Stimulated activated CD4-positive, alpha-beta T cell treated with anti-CD3 and anti-CD28 coated beads, Interleukin-4, amount 100 ng/mL, for 4 hours (primary cell): ENCODE measurements around the gene ZFYVE1.
"Not testable (repeated sequence)": the region's sequence is repeated elsewhere in the genome, so short reads cannot be mapped to it uniquely, and the experiment has no call there.

Source experiments
- DNase-seq, 2 experiments: peaks; one replicate each; pipeline ENCODE4 v3.0.0-alpha.2; 2020

ZFYVE1 gene

DNA sequence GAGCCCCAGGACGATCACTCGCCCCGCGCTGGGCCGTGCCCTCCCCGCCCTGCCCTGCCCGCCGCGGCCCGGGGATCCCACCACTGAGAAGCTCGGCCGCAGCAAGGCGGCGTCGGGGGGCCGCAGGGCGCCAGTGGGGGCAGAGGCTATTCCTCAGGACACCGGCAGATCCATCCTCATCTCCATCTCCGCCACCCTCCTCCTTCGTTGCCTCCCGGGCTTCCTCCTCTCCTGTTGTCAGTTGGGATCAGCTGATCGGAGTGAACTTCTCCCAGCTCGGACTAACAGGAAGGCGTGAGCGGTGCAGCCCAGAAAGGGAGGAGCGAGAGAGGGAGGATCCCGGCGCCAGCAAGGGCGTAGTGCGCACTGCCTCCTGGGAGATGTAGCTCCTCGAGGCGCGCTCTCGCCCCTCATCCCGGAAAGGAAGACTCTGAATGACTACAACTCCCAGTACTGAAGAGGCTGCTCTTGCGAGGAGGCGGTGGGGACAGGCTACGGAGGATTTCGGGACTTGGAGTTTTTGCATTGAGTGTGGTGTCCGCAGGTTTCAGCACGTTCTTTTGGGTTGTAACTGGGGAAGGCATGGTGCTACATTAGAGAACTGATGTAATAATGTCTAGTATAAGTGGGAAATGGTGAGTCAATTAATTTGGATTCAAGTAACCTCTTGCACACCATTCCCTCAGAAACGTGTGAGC, at the start of gene ZFYVE1:
Gene ZFYVE1, minus strand, starts transcription at position 262 of the 698 bp plus-strand sequence. CDS start 2,598 bp downstream, outside the sequence.
- DNase-seq, result peak; percentile 83 to 92

DNA sequence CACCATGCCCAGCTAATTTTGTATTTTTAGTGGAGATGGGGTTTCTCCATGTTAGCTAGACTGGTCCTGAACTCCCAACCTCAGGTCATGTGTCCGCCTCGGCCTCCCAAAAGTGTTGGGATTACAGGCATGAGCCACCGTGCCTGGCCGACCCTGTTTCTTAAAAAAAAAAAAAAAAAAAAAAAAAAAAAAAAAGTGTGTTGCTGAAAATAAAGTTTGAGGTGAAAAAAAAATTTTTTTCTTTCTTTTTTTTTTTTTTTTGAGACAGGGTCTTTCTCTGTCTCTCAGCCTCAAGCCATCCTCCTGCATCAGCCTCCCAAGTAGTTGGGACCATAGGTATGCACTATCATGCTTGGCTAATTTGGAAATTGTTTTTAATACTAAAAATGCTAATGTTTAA, 42.7 kb upstream of the ZFYVE1 start:
- no peak for DNase-seq

DNA sequence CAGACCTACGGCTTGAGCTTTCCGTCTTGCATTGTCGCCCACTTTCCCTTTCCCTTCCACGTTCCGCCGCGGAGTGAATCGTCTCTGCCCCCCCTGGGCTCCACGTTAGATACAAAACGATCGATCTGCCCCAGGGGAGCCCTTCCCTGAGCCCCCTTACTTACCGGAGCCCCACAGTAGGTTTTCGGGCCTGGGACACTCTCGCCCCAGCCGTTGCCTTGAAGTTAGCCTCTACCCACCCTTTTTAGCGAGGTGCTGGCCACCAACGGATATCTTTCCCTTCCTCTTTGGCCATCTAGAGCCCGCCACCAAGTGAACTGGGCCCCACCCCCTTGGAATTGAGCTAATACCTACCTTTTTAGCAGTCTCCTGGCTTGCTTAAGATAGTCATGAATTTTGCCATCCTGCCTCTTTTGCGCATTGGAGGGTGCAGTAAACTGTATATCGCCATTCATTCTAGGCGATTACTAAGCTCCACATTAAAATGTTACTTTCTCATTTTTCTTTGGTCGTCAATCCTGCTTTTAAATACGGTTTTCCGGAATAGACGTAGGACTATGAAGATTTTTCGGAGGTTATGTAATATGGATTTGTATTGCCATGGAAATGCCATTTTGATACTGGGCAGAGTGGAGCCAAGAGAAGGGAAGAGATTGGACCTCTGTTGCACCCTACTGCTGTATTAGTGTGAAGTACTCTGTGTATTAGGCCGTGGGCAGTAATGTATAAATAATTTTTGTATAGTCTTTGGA, 32.2 kb upstream of the ZFYVE1 start:
- no peak for DNase-seq

DNA sequence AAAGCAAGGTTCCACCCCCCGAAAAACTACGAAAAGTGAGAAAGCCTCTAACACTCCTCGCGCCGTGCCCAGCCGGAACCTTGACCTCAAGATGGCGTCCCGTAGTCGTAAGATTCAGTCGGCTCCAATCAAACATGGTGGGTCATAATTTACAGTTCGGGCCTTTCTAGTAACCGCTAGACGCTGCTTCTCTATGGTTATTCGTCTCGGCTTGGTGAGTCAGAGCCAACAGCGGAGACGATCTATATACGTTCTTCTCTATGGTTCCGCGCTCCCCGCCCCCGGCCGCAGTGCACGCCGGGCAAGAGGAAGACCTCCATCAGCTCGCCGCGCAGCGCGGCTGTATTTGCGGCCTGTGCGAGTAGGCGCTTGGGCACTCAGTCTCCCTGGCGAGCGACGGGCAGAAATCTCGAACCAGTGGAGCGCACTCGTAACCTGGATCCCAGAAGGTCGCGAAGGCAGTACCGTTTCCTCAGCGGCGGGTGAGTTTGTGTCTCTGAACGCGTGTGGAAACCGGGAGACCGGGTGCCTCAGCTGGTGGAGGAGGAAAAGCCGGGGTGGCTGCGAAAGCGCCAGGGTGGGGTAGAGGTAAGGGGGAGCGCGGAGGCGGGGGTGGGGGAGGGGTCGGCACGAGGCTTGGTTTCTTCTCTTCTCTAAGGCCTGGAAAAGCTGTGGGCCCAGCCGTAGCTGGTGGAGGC, 31.5 kb upstream of the ZFYVE1 start, which contains the start of gene RBM25:
Gene RBM25, plus strand, starts transcription at position 311 of the 698 bp plus-strand sequence. CDS start 13,108 bp downstream, outside the sequence.
- peak; percentile 90 to 96 for DNase-seq

- no peak for DNase-seq
These were observed 31.0 kb upstream of the ZFYVE1 start for GRCh38 chr14:73057944-73058223.

GRCh38 chr14:73055251-73055650, 28.3 kb upstream of the ZFYVE1 start:
- DNase-seq, result no peak

- no peak for DNase-seq
These were observed 22.5 kb upstream of the ZFYVE1 start for GRCh38 chr14:73049428-73049827.

GRCh38 chr14:73047808-73048207, 20.9 kb upstream of the ZFYVE1 start:
- no peak for DNase-seq

DNA sequence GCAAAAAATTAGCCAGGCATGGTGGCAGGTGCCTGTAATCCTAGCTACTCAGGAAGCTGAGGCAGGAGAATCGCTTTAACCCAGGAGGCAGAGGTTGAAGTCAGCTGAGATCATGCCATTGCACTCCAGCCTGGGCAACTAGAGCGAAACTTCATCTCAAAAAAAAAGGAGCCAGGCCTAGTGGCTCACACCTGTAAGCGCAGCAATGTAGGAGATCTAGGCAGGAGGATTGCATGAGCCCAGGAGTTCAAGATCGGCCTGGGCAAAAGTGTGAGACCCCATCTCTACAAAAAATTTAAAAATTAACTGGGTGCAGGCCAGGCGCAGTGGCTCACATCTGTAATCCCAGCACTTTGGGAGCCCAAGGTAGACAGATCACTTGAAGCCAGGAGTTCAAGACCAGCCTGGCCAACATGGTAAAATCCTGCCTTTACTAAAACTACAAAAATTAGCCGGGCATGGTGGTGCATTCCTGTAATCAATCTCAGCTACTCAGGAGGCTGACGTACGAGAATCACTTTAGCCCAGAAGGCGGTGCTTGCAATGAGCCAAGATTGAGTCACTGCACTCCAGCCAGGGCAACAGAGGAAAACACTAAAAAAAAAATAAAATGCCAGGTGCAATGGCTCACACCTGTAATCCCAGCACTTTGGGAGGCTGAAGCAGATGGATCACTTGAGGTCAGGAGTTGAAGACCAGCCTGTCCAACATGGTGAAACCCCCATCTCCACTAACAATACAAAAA, 10.0 kb upstream of the ZFYVE1 start:
- not testable (repeated sequence) for DNase-seq

- no peak for DNase-seq
These were observed 1.1 kb upstream of the ZFYVE1 start for GRCh38 chr14:73027984-73028383.

GRCh38 chr14:73027546-73027945, 640 bp upstream of the ZFYVE1 start:
- DNase-seq, result no peak

- no peak for DNase-seq
These were observed 562 bp downstream of the ZFYVE1 start for GRCh38 chr14:73026243-73026844.

GRCh38 chr14:73025544-73025943, 1.4 kb downstream of the ZFYVE1 start:
- DNase-seq, result no peak

GRCh38 chr14:73022051-73022450, 4.9 kb downstream of the ZFYVE1 start:
- no peak for DNase-seq

DNA sequence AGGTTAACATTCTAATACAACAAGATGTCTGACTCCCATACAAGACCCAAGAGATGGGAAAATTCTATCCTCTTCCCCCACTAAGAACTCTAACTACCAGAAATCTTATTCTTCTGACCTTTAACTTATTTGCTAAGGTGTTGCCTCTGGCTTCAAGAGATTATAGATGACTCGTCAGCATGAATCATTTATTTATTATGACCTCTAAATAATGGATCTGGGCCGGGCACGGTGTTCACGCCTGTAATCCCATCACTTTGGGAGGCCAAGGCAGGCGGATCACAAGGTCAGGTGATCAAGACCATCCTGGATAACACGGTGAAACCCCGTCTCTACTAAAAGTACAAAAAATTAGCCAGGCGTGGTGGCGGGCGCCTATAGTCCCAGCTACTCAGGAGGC, 10.9 kb downstream of the ZFYVE1 start:
- DNase-seq, result not testable (repeated sequence)

- DNase-seq, result not testable (repeated sequence)
These were observed 11.4 kb downstream of the ZFYVE1 start for GRCh38 chr14:73015552-73015951.

GRCh38 chr14:73014105-73014504, 12.8 kb downstream of the ZFYVE1 start:
- no peak for DNase-seq

DNA sequence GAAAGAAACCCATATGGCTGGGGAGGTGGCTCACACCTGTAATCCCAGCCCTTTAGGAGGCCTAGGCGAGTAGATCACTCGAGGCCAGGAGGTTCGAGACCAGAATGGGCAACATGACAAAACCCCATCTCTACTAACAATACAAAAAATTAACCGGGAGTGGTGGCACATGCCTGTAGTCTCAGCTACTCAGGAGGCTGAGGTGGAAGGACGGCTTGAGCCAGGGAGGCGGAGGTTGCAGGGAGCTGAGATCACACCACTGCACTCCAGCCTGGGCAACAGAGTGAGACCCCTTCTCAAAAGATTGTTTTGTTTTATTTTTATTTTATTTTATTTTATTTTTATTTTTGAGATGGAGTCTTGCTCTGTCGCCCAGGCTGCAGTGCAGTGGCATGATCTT, 15.7 kb downstream of the ZFYVE1 start:
- DNase-seq, result not testable (repeated sequence)

DNA sequence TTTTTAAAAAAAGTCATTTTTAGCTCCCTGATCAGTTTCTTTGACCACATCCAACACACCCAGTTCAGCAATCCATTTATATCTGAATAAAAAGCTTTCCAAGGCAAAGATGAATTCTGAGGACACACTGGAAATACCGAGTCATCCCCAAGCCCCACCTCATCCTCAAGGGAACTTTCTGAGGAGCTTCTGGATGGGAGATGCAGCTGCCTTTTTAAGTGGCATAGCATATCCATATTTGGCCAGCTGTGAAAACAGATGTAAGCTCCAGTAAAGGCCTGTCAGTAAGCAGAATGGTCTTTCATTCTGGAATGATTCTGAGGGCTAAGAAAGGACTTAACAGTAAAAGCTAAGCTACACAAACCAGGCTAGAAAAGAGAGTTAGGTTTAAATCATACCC, 18.4 kb downstream of the ZFYVE1 start:
- DNase-seq, result no peak

- no peak for DNase-seq
These were observed 19.1 kb downstream of the ZFYVE1 start for GRCh38 chr14:73007835-73008234.

DNA sequence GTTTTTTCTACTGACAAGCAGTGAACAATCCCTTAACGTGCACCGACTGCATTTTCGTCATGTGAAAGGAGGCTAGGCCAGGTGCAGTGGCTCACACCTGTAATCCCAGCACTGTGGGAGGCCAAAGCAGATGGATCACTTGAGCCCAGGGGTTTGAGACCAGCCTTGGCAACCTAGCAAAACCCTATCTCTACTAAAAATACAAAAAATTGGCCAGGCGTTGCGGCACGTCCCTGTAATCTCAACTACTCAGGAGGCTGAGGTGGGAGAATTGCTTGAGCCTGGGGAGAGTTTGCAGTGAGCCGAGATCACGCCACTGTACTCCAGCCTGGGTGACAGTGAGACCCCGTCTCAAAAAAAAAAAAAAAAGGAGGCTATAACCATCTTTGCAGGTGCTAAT, 22.3 kb downstream of the ZFYVE1 start:
- DNase-seq, result not testable (repeated sequence)

GRCh38 chr14:73003681-73004080, 23.2 kb downstream of the ZFYVE1 start:
- DNase-seq, result no peak

DNA sequence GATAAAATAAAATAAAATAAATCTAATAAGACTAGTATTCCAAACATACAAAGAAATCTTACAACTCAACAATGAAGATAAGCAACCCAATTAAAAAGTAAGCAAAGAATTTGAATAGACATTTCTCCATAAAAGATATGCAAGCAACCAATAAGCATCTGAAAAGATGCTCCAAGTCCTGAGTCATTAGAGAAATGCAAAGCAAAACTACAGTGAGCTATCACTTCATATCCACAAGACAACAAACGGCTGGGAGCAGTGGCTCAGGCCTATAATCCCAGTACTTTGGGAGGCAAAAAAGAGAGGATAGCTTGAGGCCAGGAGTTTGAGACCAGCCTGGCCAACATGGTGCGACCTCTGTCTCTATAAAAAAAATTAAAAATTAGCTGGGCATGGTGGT, 26.8 kb downstream of the ZFYVE1 start:
- DNase-seq, result no peak
